ENCODE measurements around the gene SLIT1. TPM values are rescaled to one million over a fixed set of nuclear protein-coding genes. Genes with fewer than 3 reads are reported as not detected.

SLIT1 gene
- total RNA-seq, 4 donors from 2014 or later, result under 0.01 to 0.78 (median 0.15) TPM

DNA sequence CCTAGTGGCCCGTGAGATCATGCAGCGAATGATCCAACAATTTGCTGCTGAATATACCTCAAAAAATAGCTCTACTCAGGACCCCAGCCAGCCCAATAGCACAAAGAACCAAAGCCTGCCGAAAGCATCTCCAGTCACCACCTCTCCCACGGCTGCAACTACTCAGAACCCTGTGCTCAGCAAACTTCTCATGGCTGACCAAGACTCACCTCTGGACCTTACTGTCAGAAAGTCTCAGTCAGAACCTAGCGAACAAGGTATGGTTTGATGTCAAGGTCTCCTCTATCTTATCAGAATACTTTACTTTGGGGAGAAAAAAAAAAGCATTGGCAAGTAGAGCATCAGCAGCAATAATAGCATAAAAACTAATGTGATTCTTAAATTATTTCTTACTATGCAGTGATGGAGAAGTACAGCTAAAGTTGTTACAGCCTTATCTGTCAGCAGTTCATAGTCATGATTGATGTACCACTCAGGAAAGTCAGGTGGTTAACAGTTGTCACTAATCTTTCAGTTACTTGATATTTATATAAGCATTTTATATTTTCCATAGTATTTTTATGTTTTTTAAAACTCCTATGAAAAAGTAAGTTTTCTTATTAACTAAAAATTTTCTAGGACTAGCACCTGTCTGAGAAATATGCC lies 236.6 kb downstream of the SLIT1 start:
- Histone ChIP-seq H3K4me3 (replicated peaks in 1 of 3) (no peak overlapping the region), H3K27me3 (no peaks in the 10 kb centered on the region), H3K9me3 (no peaks in the 10 kb centered on the region), H3K36me3 (no peaks in the 10 kb centered on the region), H3K27ac (no peak overlapping the region), H3K4me1 (no peaks in the 10 kb centered on the region)
- 93 to 95% methylated on average over 5 of the region's 5 CpGs for WGBS, 2 donors
- TF ChIP-seq, protein P1, sequence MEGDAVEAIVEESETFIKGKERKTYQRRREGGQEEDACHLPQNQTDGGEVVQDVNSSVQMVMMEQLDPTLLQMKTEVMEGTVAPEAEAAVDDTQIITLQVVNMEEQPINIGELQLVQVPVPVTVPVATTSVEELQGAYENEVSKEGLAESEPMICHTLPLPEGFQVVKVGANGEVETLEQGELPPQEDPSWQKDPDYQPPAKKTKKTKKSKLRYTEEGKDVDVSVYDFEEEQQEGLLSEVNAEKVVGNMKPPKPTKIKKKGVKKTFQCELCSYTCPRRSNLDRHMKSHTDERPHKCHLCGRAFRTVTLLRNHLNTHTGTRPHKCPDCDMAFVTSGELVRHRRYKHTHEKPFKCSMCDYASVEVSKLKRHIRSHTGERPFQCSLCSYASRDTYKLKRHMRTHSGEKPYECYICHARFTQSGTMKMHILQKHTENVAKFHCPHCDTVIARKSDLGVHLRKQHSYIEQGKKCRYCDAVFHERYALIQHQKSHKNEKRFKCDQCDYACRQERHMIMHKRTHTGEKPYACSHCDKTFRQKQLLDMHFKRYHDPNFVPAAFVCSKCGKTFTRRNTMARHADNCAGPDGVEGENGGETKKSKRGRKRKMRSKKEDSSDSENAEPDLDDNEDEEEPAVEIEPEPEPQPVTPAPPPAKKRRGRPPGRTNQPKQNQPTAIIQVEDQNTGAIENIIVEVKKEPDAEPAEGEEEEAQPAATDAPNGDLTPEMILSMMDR (IDR thresholded peaks at IDR 0.05), result no peak
- TF ChIP-seq POLR2A (IDR thresholded peaks at IDR 0.05), result no peak
- intact Hi-C loops (cut with DNase I), result no loop called here
- no peak for DNase-seq

Other genes with a start within 250 kb of the SLIT1 start
- gene ARHGAP19, start 106.7 kb upstream of the SLIT1 start, total RNA-seq, result 10 to 100 TPM in 1 of 4 donors, 1 to 10 TPM in 3; 7.0 to 11.0 (median 8.5) TPM
- gene FRAT1, start 133.3 kb upstream of the SLIT1 start, total RNA-seq, result 1 to 10 TPM; 5.3 to 8.7 (median 6.6) TPM
- 10 to 100 TPM; 19.5 to 23.2 (median 21.8) TPM for gene FRAT2, start 148.8 kb upstream of the SLIT1 start, total RNA-seq
- gene RRP12, start 215.4 kb upstream of the SLIT1 start, total RNA-seq, result 10 to 100 TPM in 3 of 4 donors, 1 to 10 TPM in 1; 8.3 to 27.4 (median 15.0) TPM
- 100 to 1,000 TPM; 157 to 269 (median 191) TPM for gene PGAM1, start 240.2 kb upstream of the SLIT1 start, total RNA-seq

Data from thyroid gland (tissue), 4 donors.